Right lobe of liver (tissue), 6 donors: ENCODE measurements around the gene ARMH2. TPM values are rescaled to one million over a fixed set of nuclear protein-coding genes. Genes with fewer than 3 reads are reported as not detected.
A peak's percentile ranks its signal among the peaks of the same experiment; 100 is the strongest.
"Not testable (repeated sequence)": the region's sequence is repeated elsewhere in the genome, so short reads cannot be mapped to it uniquely, and the experiment has no call there.

Experiments used
- ATAC-seq, 4 donors: fragments of 200-7000 bp; cut with Tn5 transposase; one replicate each; pipeline ENCODE4 v1.9.1; 2020; ENCODE audit warnings: mild to moderate bottlenecking in 4 of 4, moderate library complexity in 4 of 4
- DNase-seq, 3 donors: peaks; one replicate each; pipeline ENCODE4 v3.0.0-alpha.2; 2020
- H3K27ac ChIP-seq, 3 donors: fragments of 200-600 bp; one replicate each; pipeline ENCODE4 v1.8.0; 2022
- H3K27me3 ChIP-seq, 2 donors: fragments of 200-600 bp; one replicate each; pipeline ENCODE4 v1.8.0; 2022
- H3K36me3 ChIP-seq, 4 donors: fragments of 200-600 bp; sonication (generic) in 1 of 4; one replicate each; pipeline versions ENCODE4 v1.5.1 to v1.8.0; 2017 to 2022; ENCODE audit warnings: control low read depth in 1 of 4
- H3K4me1 ChIP-seq, 4 donors: fragments of 200-600 bp; sonication (generic) in 1 of 4; one replicate each; pipeline versions ENCODE4 v1.5.1 to v1.8.0; 2017 to 2022; ENCODE audit warnings: control low read depth in 1 of 4
- H3K4me3 ChIP-seq, 3 donors: fragments of 200-600 bp; one replicate each; pipeline ENCODE4 v1.8.0; 2022
- H3K9me3 ChIP-seq, 4 donors: fragments of 200-600 bp; sonication (generic) in 1 of 4; one replicate each; pipeline versions ENCODE4 v1.5.1 to v1.8.0; 2017 to 2022; ENCODE audit warnings: control low read depth in 1 of 4
- CTCF ChIP-seq, 4 donors: fragments of 200-600 bp in 3 of 4; fragments of 450-650 bp in 1 of 4; IDR thresholded peaks; one replicate each; pipeline versions ENCODE4 v1.5.1 to v1.8.0; 2016 to 2022; ENCODE audit warnings: antibody characterized with exemption in 4 of 4, mild to moderate bottlenecking in 2 of 4
- POLR2A ChIP-seq: fragments of 450-650 bp; IDR thresholded peaks from one replicate; pipeline ENCODE4 v1.6.1; 2017; ENCODE audit warnings: antibody characterized with exemption, mild to moderate bottlenecking
- WGBS: methylation state at CpG from one replicate; pipeline ENCODE4 v1.1.6; 2018; ENCODE audit warnings: low coverage, low lambda C conversion rate; ENCODE audit not compliant: insufficient coverage; ENCODE audit errors: missing lambda C conversion rate; 5-methylcytosine and 5-hydroxymethylcytosine counted together
- intact Hi-C, 2 donors: fragments of 100-400 bp; cut with DNase I; formaldehyde crosslinking; loops; one replicate each; pipeline versions ENCODE4 v1.11.2 to v1.14.1; 2022
- total RNA-seq, 6 experiments: library from RNA; depleted of rRNA in 2 of 6; stranded (reverse); fragments of >200 nt in 2 of 6; fragmentation: NEBNext Ultra II Directional in 3 of 6; extraction: Animal tissue kit (Norgen Biotek cat#: 25700) in 3 of 6; gene quantifications; one replicate each; pipeline versions ENCODE4 v1.1.0 to v1.2.4, GENCODE V29; 2016 to 2023
- donor health status: DM: no; HTN: yes; CAD: no.
- donor health status: DM: no; HTN: no; CAD: no.
- donor health status: DM: no; HTN: no; CAD: no.
- donor health status: DM: no; HTN: yes; CAD: no.
- donor health status: DM: no; HTN: yes; CAD: no.

Gene ARMH2
- total RNA-seq, 6 experiments from 2014 or later: not detected

GRCh38 chr6:24764833-24765828 lies 33.6 kb downstream of the ARMH2 start:
- not testable (repeated sequence) for H3K4me3 ChIP-seq, DNase-seq, H3K27ac ChIP-seq, H3K27me3 ChIP-seq, H3K4me1 ChIP-seq, ATAC-seq, H3K9me3 ChIP-seq, H3K36me3 ChIP-seq
- intact Hi-C loops: loop anchor here (10.0 kb wide), 2 partner anchors 50 to 180 kb away; partner anchors contain the start of gene C6orf62 (in 1 of the 2)
- WGBS: 78% methylated on average over 11 of the region's 20 CpGs

GRCh38 chr6:24763578-24763977 lies 35.1 kb downstream of the ARMH2 start:
- Histone ChIP-seq H3K4me1 (peaks cover 0 to 4% (median 0%) of the 10 kb centered on the region in 4 donors), H3K27ac (no peak overlapping the region), H3K27me3 (no peaks in the 10 kb centered on the region), H3K9me3 (no peaks in the 10 kb centered on the region), H3K36me3 (no peaks in the 10 kb centered on the region), H3K4me3 (no peak overlapping the region)
- no peak for TF ChIP-seq CTCF (IDR thresholded peaks at IDR 0.05)
- no peak for TF ChIP-seq POLR2A
- intact Hi-C loops: loop anchor here (10.0 kb wide), 2 partner anchors 49 to 179 kb away; partner anchors contain the start of gene C6orf62 (in 1 of the 2)
- ATAC-seq: no peak
- 19% methylated on average over 3 of the region's 3 CpGs for WGBS
- DNase-seq: no peak

- DNase-seq (no peak), ATAC-seq (no peak)
- Histone ChIP-seq H3K27ac (no peak overlapping the region), H3K9me3 (no peaks in the 10 kb centered on the region), H3K27me3 (no peaks in the 10 kb centered on the region), H3K4me3 (no peak overlapping the region), H3K4me1 (peaks cover 0 to 3% (median 0%) of the 10 kb centered on the region in 4 donors), H3K36me3 (no peaks in the 10 kb centered on the region)
- intact Hi-C loops: loop anchor here (10.0 kb wide), 2 partner anchors 47 to 177 kb away; partner anchors contain the start of gene C6orf62 (in 1 of the 2)
- TF ChIP-seq CTCF (IDR thresholded peaks at IDR 0.05): no peak
Observed at GRCh38 chr6:24761851-24762250, 36.9 kb downstream of the ARMH2 start.

- intact Hi-C loops: loop anchor here (10.0 kb wide), 2 partner anchors 47 to 177 kb away; partner anchors contain the start of gene C6orf62 (in 1 of the 2)
- Histone ChIP-seq H3K4me3 (no peak overlapping the region), H3K27me3 (no peaks in the 10 kb centered on the region), H3K4me1 (no peaks in the 10 kb centered on the region), H3K36me3 (no peaks in the 10 kb centered on the region), H3K27ac (no peak overlapping the region), H3K9me3 (no peaks in the 10 kb centered on the region)
- ATAC-seq (peak in 2 of 4 donors; percentile 39 to 41), DNase-seq (no peak)
- TF ChIP-seq POLR2A: no peak
- no peak for TF ChIP-seq CTCF (IDR thresholded peaks at IDR 0.05)
- 60% methylated on average over 1 of the region's 17 CpGs for WGBS
Observed at GRCh38 chr6:24761193-24761835, 37.4 kb downstream of the ARMH2 start.
